ENCODE measurements around the gene KNCN. TPM values are rescaled to one million over a fixed set of nuclear protein-coding genes. Genes with fewer than 3 reads are reported as not detected.

The KNCN gene
- total and polyA plus RNA-seq, 10 of the 15 experiments (the other 5 are each of a cell fraction or from before 2014, with no cell fraction given), result not detected

DNA sequence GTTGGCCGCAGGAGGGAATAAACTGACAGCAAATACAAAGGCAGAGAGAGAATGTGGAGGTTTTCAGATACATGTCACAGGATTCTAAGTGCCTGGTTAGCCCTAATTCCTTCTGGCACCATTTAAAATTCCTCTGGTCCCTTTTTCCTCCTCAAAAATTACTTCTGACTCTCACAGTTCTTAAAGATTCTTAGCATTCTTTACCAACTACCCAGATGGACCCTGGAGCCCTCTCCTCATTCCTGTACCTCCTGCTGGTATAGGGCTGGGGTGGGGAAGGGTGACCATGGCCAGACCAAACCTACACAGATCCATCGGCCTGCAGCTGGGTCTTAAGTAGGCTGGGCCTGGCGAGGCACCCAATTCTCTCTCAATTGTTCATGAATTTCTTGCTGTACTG lies 45.4 kb upstream of the KNCN start:
- 93% methylated on average over 3 of the region's 3 CpGs for WGBS (ENCODE audit: insufficient coverage, insufficient replicate concordance, low lambda C conversion rate, missing lambda C conversion rate)
- Histone ChIP-seq H2AFZ (ENCODE audit: control insufficient read depth, low read depth, low read length) (no peak overlapping the region), H3K27ac (ENCODE audit: control insufficient read depth, insufficient read depth) (no peak overlapping the region), H4K20me1 (ENCODE audit: control insufficient read depth, insufficient read depth) (no peaks in the 10 kb centered on the region), H3K9me3 (replicated peaks; ENCODE audit: control insufficient read depth, insufficient read depth, low read length) (no peaks in the 10 kb centered on the region), H3K79me2 (ENCODE audit: control insufficient read depth, insufficient read depth, low read length) (no peaks in the 10 kb centered on the region), H3K4me1 (ENCODE audit: control insufficient read depth, insufficient read depth, low read length) (0 out of 2 replicates have a peak, but pooled peaks cover 3% of the 10 kb centered on the region), H3K9ac (ENCODE audit: control insufficient read depth, insufficient read depth, low read length) (no peak overlapping the region), H3K4me3 (no peak overlapping the region), H3K36me3 (ENCODE audit: control insufficient read depth in 2 of 2, insufficient read depth in 2 of 2, low read length in 1 of 2) (peaks cover 0 to 8% of the 10 kb centered on the region in 2 experiments; a peak in 1 of 4 replicates), H3K4me2 (ENCODE audit: control insufficient read depth, insufficient read depth) (no peak overlapping the region), H3K27me3 (replicated peaks in 1 of 2; ENCODE audit: control insufficient read depth in 2 of 2, insufficient read depth in 2 of 2, low read length in 1 of 2) (no peaks in the 10 kb centered on the region)
- no peak for FAIRE-seq
- BruUV-seq (replicated peaks), result no TSS peak
- SMC1A ChIA-PET (ENCODE audit: uncharacterized antibody, unreplicated experiment), result interaction anchor here (0.6 kb wide), 1 partner anchor 170 kb away, joined by 3 read pairs; no protein-coding TSS in a partner anchor
- RAD21 ChIA-PET (ENCODE audit: unreplicated experiment), result no interaction called here
- TF ChIP-seq, protein P1, sequence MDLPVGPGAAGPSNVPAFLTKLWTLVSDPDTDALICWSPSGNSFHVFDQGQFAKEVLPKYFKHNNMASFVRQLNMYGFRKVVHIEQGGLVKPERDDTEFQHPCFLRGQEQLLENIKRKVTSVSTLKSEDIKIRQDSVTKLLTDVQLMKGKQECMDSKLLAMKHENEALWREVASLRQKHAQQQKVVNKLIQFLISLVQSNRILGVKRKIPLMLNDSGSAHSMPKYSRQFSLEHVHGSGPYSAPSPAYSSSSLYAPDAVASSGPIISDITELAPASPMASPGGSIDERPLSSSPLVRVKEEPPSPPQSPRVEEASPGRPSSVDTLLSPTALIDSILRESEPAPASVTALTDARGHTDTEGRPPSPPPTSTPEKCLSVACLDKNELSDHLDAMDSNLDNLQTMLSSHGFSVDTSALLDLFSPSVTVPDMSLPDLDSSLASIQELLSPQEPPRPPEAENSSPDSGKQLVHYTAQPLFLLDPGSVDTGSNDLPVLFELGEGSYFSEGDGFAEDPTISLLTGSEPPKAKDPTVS (IDR thresholded peaks at IDR 0.05; ENCODE audit: low read depth, low read length), result no peak
- TF ChIP-seq SMAD1 (IDR thresholded peaks at IDR 0.05; ENCODE audit: low read depth, partially characterized antibody), result no peak
- TF ChIP-seq, protein P2, sequence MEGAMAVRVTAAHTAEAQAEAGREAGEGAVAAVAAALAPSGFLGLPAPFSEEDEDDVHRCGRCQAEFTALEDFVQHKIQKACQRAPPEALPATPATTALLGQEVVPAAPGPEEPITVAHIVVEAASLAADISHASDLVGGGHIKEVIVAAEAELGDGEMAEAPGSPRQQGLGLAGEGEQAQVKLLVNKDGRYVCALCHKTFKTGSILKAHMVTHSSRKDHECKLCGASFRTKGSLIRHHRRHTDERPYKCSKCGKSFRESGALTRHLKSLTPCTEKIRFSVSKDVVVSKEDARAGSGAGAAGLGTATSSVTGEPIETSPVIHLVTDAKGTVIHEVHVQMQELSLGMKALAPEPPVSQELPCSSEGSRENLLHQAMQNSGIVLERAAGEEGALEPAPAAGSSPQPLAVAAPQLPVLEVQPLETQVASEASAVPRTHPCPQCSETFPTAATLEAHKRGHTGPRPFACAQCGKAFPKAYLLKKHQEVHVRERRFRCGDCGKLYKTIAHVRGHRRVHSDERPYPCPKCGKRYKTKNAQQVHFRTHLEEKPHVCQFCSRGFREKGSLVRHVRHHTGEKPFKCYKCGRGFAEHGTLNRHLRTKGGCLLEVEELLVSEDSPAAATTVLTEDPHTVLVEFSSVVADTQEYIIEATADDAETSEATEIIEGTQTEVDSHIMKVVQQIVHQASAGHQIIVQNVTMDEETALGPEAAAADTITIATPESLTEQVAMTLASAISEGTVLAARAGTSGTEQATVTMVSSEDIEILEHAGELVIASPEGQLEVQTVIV (IDR thresholded peaks at IDR 0.05; ENCODE audit: borderline replicate concordance, partially characterized antibody), result no peak
- no peak for TF ChIP-seq TCF7 (IDR thresholded peaks at IDR 0.05; ENCODE audit: borderline replicate concordance)
- TF ChIP-seq, protein P3, sequence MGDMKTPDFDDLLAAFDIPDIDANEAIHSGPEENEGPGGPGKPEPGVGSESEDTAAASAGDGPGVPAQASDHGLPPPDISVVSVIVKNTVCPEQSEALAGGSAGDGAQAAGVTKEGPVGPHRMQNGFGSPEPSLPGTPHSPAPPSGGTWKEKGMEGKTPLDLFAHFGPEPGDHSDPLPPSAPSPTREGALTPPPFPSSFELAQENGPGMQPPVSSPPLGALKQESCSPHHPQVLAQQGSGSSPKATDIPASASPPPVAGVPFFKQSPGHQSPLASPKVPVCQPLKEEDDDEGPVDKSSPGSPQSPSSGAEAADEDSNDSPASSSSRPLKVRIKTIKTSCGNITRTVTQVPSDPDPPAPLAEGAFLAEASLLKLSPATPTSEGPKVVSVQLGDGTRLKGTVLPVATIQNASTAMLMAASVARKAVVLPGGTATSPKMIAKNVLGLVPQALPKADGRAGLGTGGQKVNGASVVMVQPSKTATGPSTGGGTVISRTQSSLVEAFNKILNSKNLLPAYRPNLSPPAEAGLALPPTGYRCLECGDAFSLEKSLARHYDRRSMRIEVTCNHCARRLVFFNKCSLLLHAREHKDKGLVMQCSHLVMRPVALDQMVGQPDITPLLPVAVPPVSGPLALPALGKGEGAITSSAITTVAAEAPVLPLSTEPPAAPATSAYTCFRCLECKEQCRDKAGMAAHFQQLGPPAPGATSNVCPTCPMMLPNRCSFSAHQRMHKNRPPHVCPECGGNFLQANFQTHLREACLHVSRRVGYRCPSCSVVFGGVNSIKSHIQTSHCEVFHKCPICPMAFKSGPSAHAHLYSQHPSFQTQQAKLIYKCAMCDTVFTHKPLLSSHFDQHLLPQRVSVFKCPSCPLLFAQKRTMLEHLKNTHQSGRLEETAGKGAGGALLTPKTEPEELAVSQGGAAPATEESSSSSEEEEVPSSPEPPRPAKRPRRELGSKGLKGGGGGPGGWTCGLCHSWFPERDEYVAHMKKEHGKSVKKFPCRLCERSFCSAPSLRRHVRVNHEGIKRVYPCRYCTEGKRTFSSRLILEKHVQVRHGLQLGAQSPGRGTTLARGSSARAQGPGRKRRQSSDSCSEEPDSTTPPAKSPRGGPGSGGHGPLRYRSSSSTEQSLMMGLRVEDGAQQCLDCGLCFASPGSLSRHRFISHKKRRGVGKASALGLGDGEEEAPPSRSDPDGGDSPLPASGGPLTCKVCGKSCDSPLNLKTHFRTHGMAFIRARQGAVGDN (IDR thresholded peaks at IDR 0.05), result no peak
- TF ChIP-seq PML (IDR thresholded peaks at IDR 0.05; ENCODE audit: low read length), result no peak
- no peak for TF ChIP-seq CBX5 (IDR thresholded peaks at IDR 0.05; ENCODE audit: low read depth)
- no peak for TF ChIP-seq SMAD5 (IDR thresholded peaks at IDR 0.05; ENCODE audit: low read depth)
- TF ChIP-seq CEBPB (IDR thresholded peaks at IDR 0.05; ENCODE audit: borderline replicate concordance in 1 of 2, low read depth in 2 of 2, low read length in 2 of 2), result no peak
- TF ChIP-seq IKZF2 (IDR thresholded peaks at IDR 0.05), result no peak
- TF ChIP-seq RFX5 (IDR thresholded peaks at IDR 0.05; ENCODE audit: low read depth, low read length), result no peak
- TF ChIP-seq FOXK2 (IDR thresholded peaks at IDR 0.05), result no peak
- no peak for TF ChIP-seq NRF1 (conservative IDR thresholded peaks at IDR 0.05; ENCODE audit: low read depth, low read length)
- CTCF ChIA-PET, result interaction anchor here (0.8 kb wide), 1 partner anchor 128 kb away, joined by 3 read pairs; no protein-coding TSS in a partner anchor
- ATAC-seq, result no peak
- intact Hi-C loops (cut with micrococcal nuclease; ENCODE audit: unreplicated experiment), result no loop called here
- POLR2A ChIA-PET, result no interaction called here
- no peak for DNase-seq (ENCODE audit: low read depth, low spot score)
- in situ Hi-C loops (cut with MboI), result no loop called here
